Gastroesophageal sphincter (tissue), 3 donors: ENCODE data around the gene CTTN.

Experiments used
- CTCF ChIP-seq, 4 experiments: fragments of 200-600 bp in 2 of 4; fragments of 450-650 bp in 2 of 4; sonication (generic) in 1 of 4; IDR thresholded peaks; one replicate each; pipeline ENCODE4 v1.5.1; 2017 to 2019; ENCODE audit warnings: antibody characterized with exemption in 4 of 4, mild to moderate bottlenecking in 2 of 4, moderate library complexity in 2 of 4
- EP300 ChIP-seq: sonication (generic); formaldehyde crosslinking; IDR thresholded peaks from one replicate; pipeline ENCODE4 v1.6.1; 2017; ENCODE audit warnings: antibody characterized with exemption, mild to moderate bottlenecking
- POLR2A ChIP-seq, 2 donors: fragments of 450-650 bp; IDR thresholded peaks; one replicate each; pipeline ENCODE4 v1.6.1; 2017; ENCODE audit warnings: antibody characterized with exemption in 2 of 2, mild to moderate bottlenecking in 2 of 2, moderate library complexity in 1 of 2
- POLR2AphosphoS5 ChIP-seq: sonication (generic); formaldehyde crosslinking; IDR thresholded peaks from one replicate; pipeline ENCODE4 v1.6.1; 2017; ENCODE audit warnings: antibody characterized with exemption

GRCh38 chr11:70376621-70377020 lies 21.7 kb upstream of the CTTN start:
- TF ChIP-seq POLR2A (IDR thresholded peaks at IDR 0.05) (no peak), CTCF (IDR thresholded peaks at IDR 0.05) (no peak), EP300 (no peak), POLR2AphosphoS5 (no peak)
